K562 (cell line): ENCODE results near the gene IL17RB. TPM values are rescaled to one million over a fixed set of nuclear protein-coding genes. Genes with fewer than 3 reads are reported as not detected.

Experiments used
- ATAC-seq: fragments of 200-7000 bp; cut with Tn5 transposase; 3 replicates; pipeline ENCODE4 v1.9.1; 2020; ENCODE audit warnings: moderate library complexity
- BruUV-seq: library from RNA; stranded (reverse); fragments of 400-500 nt; replicated peaks from 2 replicates; lab custom pipeline; 2021; lab: Mats Ljungman, UMichigan
- CTCF ChIA-PET: fragments of 300-600 bp; formaldehyde crosslinking; extraction: SDS; loops from one replicate; lab custom pipeline; 2021; ENCODE audit warnings: low intra/inter-chr PET ratio; lab: Yijun Ruan, JAX
- POLR2A ChIA-PET: fragments of 300-600, 350-650 bp; sonication (Branson Sonifier 250); formaldehyde crosslinking; extraction: SDS; loops from one replicate; lab custom pipeline; 2021; ENCODE audit warnings: antibody characterized with exemption, inconsistent platforms; lab: Yijun Ruan, JAX
- DNase-seq, 4 experiments: peaks; one replicate each; pipeline versions ENCODE4 v3.0.0 to v3.0.0-alpha.2; 2011 to 2018; ENCODE audit warnings: low spot score in 3 of 4, mixed read lengths in 3 of 4; ENCODE audit errors: extremely low read depth in 1 of 4
- FAIRE-seq: peaks from 2 replicates; lab custom pipeline; 2011; peaks lifted over from hg19 to GRCh38; lab: Jason Lieb, UNC
- H2AFZ ChIP-seq: 2 replicates; pipeline ENCODE4 v1.6.0; 2011; ENCODE audit warnings: low read depth, low read length, control low read depth, inconsistent platforms
- H3K27ac ChIP-seq: fragments of 200-600 bp; 3 replicates; pipeline ENCODE4 v1.8.0; 2011; ENCODE audit warnings: low read depth, mild to moderate bottlenecking, control low read depth, inconsistent platforms, low read length, moderate library complexity, mixed read lengths; ENCODE audit errors: extremely low read depth
- H3K27me3 ChIP-seq, 2 experiments: fragments of 300-600 bp in 1 of 2; 2 replicates in 1 of 2; 3 replicates in 1 of 2; pipeline versions ENCODE4 v1.6.0 to v1.8.0; 2011; ENCODE audit warnings: inconsistent platforms in 2 of 2, low read length in 2 of 2, mild to moderate bottlenecking in 1 of 2, mixed read lengths in 1 of 2, moderate library complexity in 1 of 2; ENCODE audit not compliant: control insufficient read depth in 2 of 2, insufficient read depth in 2 of 2
- H3K36me3 ChIP-seq: fragments of 300-600 bp; 3 replicates; pipeline ENCODE4 v1.8.0; 2011; ENCODE audit warnings: mild to moderate bottlenecking, low read length, inconsistent platforms; ENCODE audit not compliant: control insufficient read depth, insufficient read depth
- H3K4me1 ChIP-seq, 2 experiments: fragments of 200-600 bp in 1 of 2; replicated peaks in 1 of 2; 2 replicates in 1 of 2; 3 replicates in 1 of 2; pipeline versions ENCODE4 v1.5.1 to v1.8.0; 2011; ENCODE audit warnings: inconsistent platforms in 2 of 2, low read length in 2 of 2, mild to moderate bottlenecking in 1 of 2, mixed read lengths in 1 of 2, moderate library complexity in 1 of 2; ENCODE audit not compliant: control insufficient read depth in 2 of 2, insufficient read depth in 2 of 2
- H3K4me2 ChIP-seq: 2 replicates; pipeline ENCODE4 v1.6.1; 2011; ENCODE audit warnings: low read length, control low read depth, inconsistent platforms, mixed read lengths; ENCODE audit not compliant: insufficient read depth
- H3K4me3 ChIP-seq: fragments of 200-600 bp; sonication (generic), shearing (Covaris generic); 2 replicates; pipeline ENCODE4 v1.5.1; 2016; ENCODE audit warnings: control low read depth, inconsistent platforms
- H3K79me2 ChIP-seq: fragments of 200-600 bp; 3 replicates; pipeline ENCODE4 v1.8.0; 2011; ENCODE audit warnings: low read length, inconsistent platforms; ENCODE audit not compliant: control insufficient read depth, insufficient read depth
- H3K9ac ChIP-seq, 2 experiments: 2 replicates each; pipeline versions ENCODE4 v1.6.0 to v1.6.1; 2011; ENCODE audit warnings: low read depth in 2 of 2, low read length in 2 of 2, control low read depth in 1 of 2, inconsistent platforms in 1 of 2, mild to moderate bottlenecking in 1 of 2, mixed read lengths in 1 of 2; ENCODE audit not compliant: insufficient read depth in 1 of 2
- H3K9me1 ChIP-seq: one replicate; pipeline ENCODE4 v1.6.0; 2011; ENCODE audit warnings: inconsistent platforms, mild to moderate bottlenecking, low read length, moderate library complexity; ENCODE audit not compliant: control insufficient read depth, insufficient read depth
- H3K9me3 ChIP-seq: replicated peaks from 2 replicates; pipeline ENCODE4 v1.5.1; 2011; ENCODE audit warnings: low read depth, low read length, inconsistent platforms; ENCODE audit not compliant: control insufficient read depth, insufficient read depth
- H4K20me1 ChIP-seq: replicated peaks from 2 replicates; pipeline ENCODE4 v1.6.1; 2011; ENCODE audit warnings: low read length, inconsistent platforms, mixed read lengths; ENCODE audit not compliant: control insufficient read depth, insufficient read depth
- SRSF7 ChIP-seq: fragments of 200-400 bp; formaldehyde crosslinking; optimal IDR thresholded peaks from 2 replicates; pipeline ENCODE3; 2017; ENCODE audit warnings: mild to moderate bottlenecking, low read depth, low read length
- ZNF263 ChIP-seq: sonication (generic); formaldehyde crosslinking; IDR thresholded peaks from 2 replicates; pipeline ENCODE4 v1.8.0; 2022; ENCODE audit warnings: mild to moderate bottlenecking, missing genetic modification reagents, borderline replicate concordance
- WGBS: fragments of 100-300 bp; shearing (Covaris generic); methylation state at CpG from one replicate; pipeline ENCODE4 v1.1.6; 2016; ENCODE audit warnings: low coverage, mixed read lengths; ENCODE audit not compliant: insufficient coverage; ENCODE audit errors: missing lambda C conversion rate; 5-methylcytosine and 5-hydroxymethylcytosine counted together
- in situ Hi-C: fragments of 300-500 bp; cut with MboI; formaldehyde crosslinking; loops from 4 replicates; pipeline ENCODE4 v1.15.0; 2018; ENCODE audit warnings: inconsistent platforms, mixed read lengths
- intact Hi-C: fragments of 100-400 bp; cut with micrococcal nuclease; formaldehyde crosslinking; loops from 2 replicates; pipeline ENCODE4 v1.14.2; 2022
- polyA plus RNA-seq, 8 experiments: library from polyadenylated mRNA; depleted of rRNA in 4 of 8; stranded (reverse) in 5 of 8; unstranded in 3 of 8; fragments of >200 nt; fragmentation: Nextera tagmentation in 2 of 8; fragmentation: Illumina TruSeq in 1 of 8; extraction: Ambion mirVana in 2 of 8; extraction: Trizol in 1 of 8; gene quantifications; 2 replicates each; pipeline versions ENCODE4 v1.2.1 to v1.2.3, GENCODE V29; 2011 to 2014; ENCODE audit warnings: inconsistent platforms in 1 of 8, missing spikeins in 1 of 8
- total RNA-seq, 7 experiments: library from RNA; depleted of rRNA in 6 of 7; stranded (reverse); fragments of >200 nt in 6 of 7; fragmentation: Illumina TruSeq in 2 of 7; extraction: Trizol in 2 of 7; gene quantifications; 2 replicates each; pipeline versions ENCODE4 v1.2.1 to v1.2.3, GENCODE V29; 2011 to 2021; ENCODE audit warnings: low replicate concordance in 1 of 7

IL17RB gene
- total and polyA plus RNA-seq, 9 of the 15 experiments (the other 6 are each of a cell fraction or from before 2014, with no cell fraction given): 1.1 to 4.1 (median 1.7) TPM

DNA sequence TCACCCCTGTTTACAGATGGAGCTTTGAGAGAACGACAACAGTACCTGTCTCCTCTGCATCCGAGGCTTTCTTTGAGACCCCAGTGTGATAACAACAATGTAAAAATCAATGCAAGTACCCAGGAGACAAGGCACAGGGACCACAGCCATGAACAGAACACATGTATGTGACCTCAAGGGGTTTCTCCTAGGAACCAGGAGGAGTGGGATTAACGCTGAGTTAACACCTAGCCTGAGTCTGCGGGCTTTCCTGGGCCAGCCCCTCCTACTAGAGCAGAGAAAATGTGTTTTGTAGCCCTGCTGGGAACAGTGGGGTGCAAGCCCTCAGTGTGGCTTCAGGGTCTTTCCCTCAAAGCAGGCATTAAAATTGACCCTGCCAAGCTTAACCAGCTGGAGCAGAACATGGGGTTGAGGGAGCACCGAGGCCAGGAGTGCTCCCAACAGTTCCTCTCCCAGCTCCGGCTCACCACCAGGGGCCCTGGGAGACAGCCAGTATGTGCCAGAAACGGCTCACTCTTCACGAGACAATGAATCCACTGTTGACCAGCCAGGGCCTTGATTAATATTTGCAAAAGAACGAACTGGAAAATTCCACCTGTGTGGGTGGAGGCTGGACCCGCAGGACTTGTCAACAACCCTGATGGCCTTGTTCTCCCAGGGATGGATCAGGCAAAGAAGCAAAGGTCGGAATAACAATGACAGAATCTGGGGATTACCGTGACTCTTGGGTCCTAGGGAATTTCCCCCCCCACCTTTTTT lies 3.8 kb upstream of the IL17RB start:
- BruUV-seq: no TSS peak
- Histone ChIP-seq H3K4me3 (no peak overlapping the region), H2AFZ (no peak overlapping the region), H3K36me3 (no peaks in the 10 kb centered on the region), H3K9me1 (no peaks in the 10 kb centered on the region), H3K27ac (no peak overlapping the region), H3K79me2 (no peaks in the 10 kb centered on the region), H3K9ac (no peak overlapping the region; a peak in 1 of 4 replicates), H3K9me3 (no peaks in the 10 kb centered on the region), H3K4me1 (peaks cover 0 to 13% of the 10 kb centered on the region in 2 experiments; a peak in 2 of 5 replicates), H3K27me3 (peaks cover 0 to 25% of the 10 kb centered on the region in 2 experiments; a peak in 2 of 5 replicates), H3K4me2 (no peak overlapping the region), H4K20me1 (no peaks in the 10 kb centered on the region)
- intact Hi-C loops: no loop called here
- CTCF ChIA-PET: no interaction called here
- ATAC-seq (no peak), DNase-seq (no peak), FAIRE-seq (no peak)
- POLR2A ChIA-PET: no interaction called here
- 13% methylated on average over 11 of the region's 12 CpGs for WGBS
- TF ChIP-seq ZNF263 (CRISPR knock-in tag) (peak; percentile 92), SRSF7 (no peak)
- in situ Hi-C loops: no loop called here
